Mesothelial cell of epicardium (in vitro differentiated cells): ENCODE data around the gene SLC1A7. TPM values are rescaled to one million over a fixed set of nuclear protein-coding genes. Genes with fewer than 3 reads are reported as not detected.

ENCODE experiments used
- DNase-seq, 2 experiments: peaks; one replicate each; pipeline ENCODE4 v3.0.0; 2021; ENCODE audit warnings: low spot score in 2 of 2; ENCODE audit not compliant: unreplicated experiment in 2 of 2
- H3K27ac Mint-ChIP-seq: 2 replicates; pipeline ENCODE4 v1.8.0; 2021; ENCODE audit warnings: mixed read lengths
- H3K27me3 Mint-ChIP-seq: 2 replicates; pipeline ENCODE4 v1.8.0; 2021; ENCODE audit warnings: low read depth, mixed read lengths
- H3K36me3 Mint-ChIP-seq: 2 replicates; pipeline ENCODE4 v1.8.0; 2021; ENCODE audit warnings: mixed read lengths
- H3K4me1 Mint-ChIP-seq: 2 replicates; pipeline ENCODE4 v1.8.0; 2021; ENCODE audit warnings: mixed read lengths
- H3K4me3 Mint-ChIP-seq: 2 replicates; pipeline ENCODE4 v1.8.0; 2021; ENCODE audit warnings: mild to moderate bottlenecking, moderate library complexity, mixed read lengths
- H3K9me3 Mint-ChIP-seq: 2 replicates; pipeline ENCODE4 v1.8.0; 2021; ENCODE audit warnings: mixed read lengths
- CTCF ChIP-seq: fragments of 200-600 bp; sonication (generic); IDR thresholded peaks from one replicate; pipeline ENCODE4 v1.5.0; 2021; ENCODE audit warnings: antibody characterized with exemption; ENCODE audit not compliant: unreplicated experiment
- total RNA-seq: library from RNA; stranded (reverse); gene quantifications from 3 replicates; pipeline ENCODE4 v1.2.1, GENCODE V29; 2021

SLC1A7 gene
- total RNA-seq, 1 donor from 2014 or later, result not detected

GRCh38 chr1:53068314-53069099 lies 73.9 kb downstream of the SLC1A7 start:
- Mint-ChIP-seq H3K36me3 (no peaks in the 10 kb centered on the region), H3K27me3 (peaks cover 23% of the 10 kb centered on the region)
- TF ChIP-seq CTCF, result no peak

GRCh38 chr1:53067886-53068285 lies 74.6 kb downstream of the SLC1A7 start:
- Mint-ChIP-seq H3K4me3 (no peak overlapping the region), H3K9me3 (no peaks in the 10 kb centered on the region), H3K4me1 (peaks cover 6% of the 10 kb centered on the region), H3K36me3 (no peaks in the 10 kb centered on the region), H3K27me3 (peaks cover 29% of the 10 kb centered on the region), H3K27ac (no peak overlapping the region)
- no peak for TF ChIP-seq CTCF
- no peak for DNase-seq

More at GRCh38 chr1:53068314-53069099, 73.9 kb downstream of the SLC1A7 start:
- no peak overlapping the region for H3K27ac Mint-ChIP-seq
- no peak overlapping the region for H3K4me3 Mint-ChIP-seq
- DNase-seq, result no peak
- H3K4me1 Mint-ChIP-seq, result peaks cover under 1% of the 10 kb centered on the region
- H3K9me3 Mint-ChIP-seq, result no peaks in the 10 kb centered on the region

GRCh38 chr1:53066891-53067738 lies 75.3 kb downstream of the SLC1A7 start:
- no peak for TF ChIP-seq CTCF
- Mint-ChIP-seq H3K27me3 (peaks cover 34% of the 10 kb centered on the region), H3K9me3 (no peaks in the 10 kb centered on the region), H3K4me1 (peaks cover 7% of the 10 kb centered on the region), H3K27ac (no peak overlapping the region), H3K36me3 (no peaks in the 10 kb centered on the region), H3K4me3 (no peak overlapping the region)
- DNase-seq, result no peak

GRCh38 chr1:53066488-53066887 lies 76.0 kb downstream of the SLC1A7 start:
- H3K36me3 Mint-ChIP-seq, result no peaks in the 10 kb centered on the region
- peaks cover 38% of the 10 kb centered on the region for H3K27me3 Mint-ChIP-seq
- no peak for TF ChIP-seq CTCF
- H3K4me3 Mint-ChIP-seq, result no peak overlapping the region
- no peak for DNase-seq
- H3K9me3 Mint-ChIP-seq, result no peaks in the 10 kb centered on the region
- H3K4me1 Mint-ChIP-seq, result peaks cover 7% of the 10 kb centered on the region
- H3K27ac Mint-ChIP-seq, result no peak overlapping the region

GRCh38 chr1:53065391-53065790 lies 77.0 kb downstream of the SLC1A7 start:
- H3K4me1 Mint-ChIP-seq, result peaks cover 7% of the 10 kb centered on the region
- no peaks in the 10 kb centered on the region for H3K9me3 Mint-ChIP-seq
- TF ChIP-seq CTCF, result no peak
- H3K36me3 Mint-ChIP-seq, result no peaks in the 10 kb centered on the region
- H3K4me3 Mint-ChIP-seq, result no peak overlapping the region
- H3K27me3 Mint-ChIP-seq, result peaks cover 49% of the 10 kb centered on the region
- no peak overlapping the region for H3K27ac Mint-ChIP-seq
- no peak for DNase-seq
